ENCODE measurements around the gene SCGB1A1. TPM values are rescaled to one million over a fixed set of nuclear protein-coding genes. Genes with fewer than 3 reads are reported as not detected.

Gene SCGB1A1
- polyA plus RNA-seq, 1 of the 3 experiments (the other 2 are of a cell fraction) = not detected

DNA sequence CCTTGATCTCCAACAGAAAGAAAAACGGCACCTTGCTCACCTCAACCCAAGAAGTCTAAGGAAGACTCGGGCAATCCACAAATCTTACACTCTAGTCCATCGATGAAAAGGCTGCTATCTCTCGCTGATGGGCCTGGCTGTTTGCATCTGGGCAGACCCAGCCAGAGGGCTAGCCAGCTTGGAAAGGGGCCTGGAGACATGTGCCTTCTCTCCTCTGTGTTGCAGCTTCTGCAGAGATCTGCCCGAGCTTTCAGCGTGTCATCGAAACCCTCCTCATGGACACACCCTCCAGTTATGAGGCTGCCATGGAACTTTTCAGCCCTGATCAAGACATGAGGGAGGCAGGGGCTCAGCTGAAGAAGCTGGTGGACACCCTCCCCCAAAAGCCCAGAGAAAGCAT lies 3.2 kb downstream of the SCGB1A1 start:
- Histone ChIP-seq H3F3A (replicated peaks; ENCODE audit: insufficient read depth) (peaks cover 6% of the 10 kb centered on the region), H3K9me3 (no peaks in the 10 kb centered on the region), H3K4me3 (ENCODE audit: low read depth in 2 of 2, low read length in 1 of 2) (no peak overlapping the region), H3K36me3 (replicated peaks in 1 of 2; ENCODE audit: control insufficient read depth in 1 of 2, insufficient read depth in 2 of 2, low read length in 1 of 2) (no peaks in the 10 kb centered on the region), H3K4me1 (ENCODE audit: control insufficient read depth in 1 of 2, insufficient read depth in 2 of 2, low read depth in 1 of 2, low read length in 1 of 2) (peaks cover 4 to 12% of the 10 kb centered on the region in 2 experiments; a peak in 3 of 4 replicates), H2AFZ (ENCODE audit: low read depth) (no peak overlapping the region), H3K4me2 (no peak overlapping the region), H3K9me2 (no peaks in the 10 kb centered on the region), H3K27ac (ENCODE audit: low read depth in 2 of 2, low read length in 1 of 2) (no peak overlapping the region), H3K79me2 (ENCODE audit: insufficient read depth) (no peaks in the 10 kb centered on the region), H4K20me1 (ENCODE audit: insufficient read depth) (no peaks in the 10 kb centered on the region), H3K27me3 (ENCODE audit: insufficient read depth) (no peaks in the 10 kb centered on the region), H3K9ac (no peak overlapping the region)
- ChIA-PET CTCF (interaction anchor here (1.5 to 9.6 kb wide), 4 partner anchors 23 to 167 kb away, joined by 3 to 183 read pairs (median 23); no protein-coding TSS in a partner anchor), POLR2A (interaction anchor here (1.1 kb wide), 1 partner anchor 152 kb away, joined by 3 read pairs; the partner anchor contains the start of gene EEF1G)
- 95% methylated on average over 4 of the region's 7 CpGs for WGBS (ENCODE audit: low lambda C conversion rate)
- no peak for TF ChIP-seq CHD2 (IDR thresholded peaks at IDR 0.05; ENCODE audit: low read length, partially characterized antibody)
- TF ChIP-seq MAX (IDR thresholded peaks at IDR 0.05; ENCODE audit: low read depth) = no peak
- TF ChIP-seq ZBTB33 (IDR thresholded peaks at IDR 0.05; ENCODE audit: borderline replicate concordance, low read depth) = no peak
- no peak for TF ChIP-seq YY1 (IDR thresholded peaks at IDR 0.05; ENCODE audit: low read depth)
- TF ChIP-seq FOXM1 (IDR thresholded peaks at IDR 0.05; ENCODE audit: low read depth) = no peak
- TF ChIP-seq MEF2A (IDR thresholded peaks at IDR 0.05; ENCODE audit: borderline replicate concordance, low read depth) = no peak
- no peak for TF ChIP-seq POLR2AphosphoS5 (IDR thresholded peaks at IDR 0.05; ENCODE audit: low read depth, low read length)
- TF ChIP-seq TEAD4 (IDR thresholded peaks at IDR 0.05; ENCODE audit: borderline replicate concordance, insufficient read depth) = no peak
- no peak for TF ChIP-seq REST (IDR thresholded peaks at IDR 0.05; ENCODE audit: low read depth, low read length)
- no peak for TF ChIP-seq TCF12 (IDR thresholded peaks at IDR 0.05)
- no peak for TF ChIP-seq FOXJ3 (CRISPR knock-in tag; IDR thresholded peaks at IDR 0.05)
- TF ChIP-seq GATA2 (CRISPR knock-in tag; IDR thresholded peaks at IDR 0.05) = no peak
- TF ChIP-seq NRF1 (IDR thresholded peaks at IDR 0.05; ENCODE audit: low read depth, low read length) = no peak
- no peak for TF ChIP-seq FOSL2 (IDR thresholded peaks at IDR 0.05; ENCODE audit: borderline replicate concordance, low read depth)
- no peak for TF ChIP-seq EP300 (IDR thresholded peaks at IDR 0.05; ENCODE audit: borderline replicate concordance in 1 of 2, low read depth in 1 of 2, low read length in 1 of 2)
- no peak for DNase-seq

Data from SK-N-SH (cell line).